ENCODE results near the gene SLC49A3.
A peak's percentile ranks its signal among the peaks of the same experiment; 100 is the strongest.
"Not testable (repeated sequence)": the region's sequence is repeated elsewhere in the genome, so short reads cannot be mapped to it uniquely, and the experiment has no call there.

Gene SLC49A3

DNA sequence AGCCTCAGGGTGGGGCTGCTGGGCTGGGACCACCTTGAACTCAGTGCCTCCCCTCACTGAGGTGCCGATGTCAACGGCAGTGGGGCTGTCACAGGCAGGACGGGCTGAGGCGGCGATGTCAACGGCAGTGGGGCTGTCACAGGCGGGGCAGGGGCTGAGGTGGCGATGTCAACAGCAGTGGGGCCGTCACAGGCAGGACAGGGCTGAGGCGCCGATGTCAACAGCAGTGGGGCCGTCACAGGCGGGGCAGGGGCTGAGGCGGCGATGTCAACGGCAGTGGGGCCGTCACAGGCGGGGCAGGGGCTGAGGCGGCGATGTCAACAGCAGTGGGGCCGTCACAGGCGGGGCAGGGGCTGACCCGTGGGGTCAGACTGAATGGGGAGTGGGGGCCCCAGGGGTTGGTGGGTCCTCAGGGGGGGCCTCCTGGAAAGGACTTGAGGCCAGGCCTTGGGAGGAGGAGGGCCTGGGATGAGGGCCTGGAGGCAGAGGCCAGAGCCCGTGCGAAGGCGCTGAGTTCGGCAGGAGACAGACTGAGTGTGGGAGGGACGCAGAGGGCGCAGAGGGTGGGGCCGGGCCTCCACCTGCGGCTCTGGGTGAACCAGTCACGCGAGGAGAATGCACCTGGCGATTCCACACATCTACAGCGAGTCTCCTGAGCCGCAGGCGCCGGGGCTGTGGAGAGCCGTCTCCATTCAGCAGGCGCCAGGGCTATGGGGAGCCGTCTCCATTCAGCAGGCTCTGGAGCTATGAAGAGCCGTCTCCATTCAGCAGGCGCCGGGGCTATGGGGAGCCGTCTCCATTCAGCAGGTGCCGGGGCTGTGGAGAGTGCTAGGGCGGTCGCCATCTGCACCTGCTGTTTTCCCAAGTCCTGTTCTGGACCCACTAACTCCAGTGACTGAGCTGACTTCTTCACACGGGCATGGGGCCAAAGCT is 37.7 kb downstream of the SLC49A3 start:
- no peak for DNase-seq

DNA sequence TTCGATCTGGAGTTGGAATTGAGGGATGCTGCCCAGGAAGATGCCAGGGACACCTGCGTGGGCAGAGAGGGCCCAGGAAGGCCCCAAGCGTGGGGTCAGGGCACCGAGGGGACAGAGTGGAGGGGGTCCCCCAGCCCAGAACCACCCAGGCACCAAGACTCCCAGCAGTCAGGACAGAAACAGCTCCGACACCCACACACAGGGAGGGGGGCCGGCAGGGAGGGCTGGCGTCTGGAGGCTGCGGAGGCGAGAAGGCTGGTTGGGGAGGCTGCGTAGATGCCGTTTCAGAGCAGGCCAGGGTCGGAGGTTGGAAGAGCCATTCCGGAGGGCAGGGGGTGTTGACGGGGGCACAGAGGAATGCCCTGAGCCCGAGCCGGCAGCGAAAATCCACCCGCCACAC is 38.5 kb downstream of the SLC49A3 start:
- no peak for DNase-seq

DNA sequence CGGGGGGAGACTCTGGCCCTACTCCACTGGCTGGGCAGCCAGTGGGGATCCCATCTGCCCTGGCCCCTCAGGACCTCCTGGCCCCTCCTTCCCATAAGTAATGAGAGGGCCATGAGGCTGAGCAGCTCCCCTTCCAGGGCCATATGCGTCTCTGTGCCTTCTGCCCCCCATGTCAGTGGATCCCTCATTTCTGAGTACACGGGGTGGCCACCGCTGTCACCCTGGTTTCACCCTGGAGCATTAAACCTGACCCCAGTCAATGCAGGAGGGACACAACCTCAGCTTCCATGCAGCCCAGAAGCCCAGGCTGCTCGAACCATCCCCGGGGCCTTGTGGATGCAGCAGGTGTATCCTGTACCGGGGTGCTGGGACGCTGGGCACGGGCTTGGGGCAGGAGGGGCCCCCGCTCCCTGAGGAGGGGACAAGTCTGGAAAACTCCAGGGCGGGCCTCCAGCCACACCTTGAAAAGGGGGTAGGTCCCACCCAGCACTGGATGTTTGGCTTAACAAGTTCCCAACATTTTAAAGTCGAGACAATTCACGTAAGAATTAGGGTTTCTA is 39.1 kb downstream of the SLC49A3 start:
- DNase-seq, result no peak

DNA sequence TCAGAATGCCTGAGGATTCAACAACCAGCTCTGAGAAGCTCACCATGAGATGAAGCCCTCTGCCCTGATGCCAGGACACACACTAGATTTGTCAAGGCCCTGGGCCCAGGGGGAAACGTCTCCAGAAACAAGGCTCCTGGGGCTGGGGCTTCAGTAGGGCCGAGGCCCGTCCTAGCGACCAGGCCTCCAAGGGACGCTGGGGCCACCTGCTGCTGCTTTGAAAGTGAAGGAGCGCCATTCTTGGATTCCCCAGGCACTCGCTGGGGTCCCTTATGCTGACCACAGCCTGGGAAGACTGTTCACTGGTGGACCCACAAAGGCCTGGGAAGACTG is 39.7 kb downstream of the SLC49A3 start:
- DNase-seq, result no peak

DNA sequence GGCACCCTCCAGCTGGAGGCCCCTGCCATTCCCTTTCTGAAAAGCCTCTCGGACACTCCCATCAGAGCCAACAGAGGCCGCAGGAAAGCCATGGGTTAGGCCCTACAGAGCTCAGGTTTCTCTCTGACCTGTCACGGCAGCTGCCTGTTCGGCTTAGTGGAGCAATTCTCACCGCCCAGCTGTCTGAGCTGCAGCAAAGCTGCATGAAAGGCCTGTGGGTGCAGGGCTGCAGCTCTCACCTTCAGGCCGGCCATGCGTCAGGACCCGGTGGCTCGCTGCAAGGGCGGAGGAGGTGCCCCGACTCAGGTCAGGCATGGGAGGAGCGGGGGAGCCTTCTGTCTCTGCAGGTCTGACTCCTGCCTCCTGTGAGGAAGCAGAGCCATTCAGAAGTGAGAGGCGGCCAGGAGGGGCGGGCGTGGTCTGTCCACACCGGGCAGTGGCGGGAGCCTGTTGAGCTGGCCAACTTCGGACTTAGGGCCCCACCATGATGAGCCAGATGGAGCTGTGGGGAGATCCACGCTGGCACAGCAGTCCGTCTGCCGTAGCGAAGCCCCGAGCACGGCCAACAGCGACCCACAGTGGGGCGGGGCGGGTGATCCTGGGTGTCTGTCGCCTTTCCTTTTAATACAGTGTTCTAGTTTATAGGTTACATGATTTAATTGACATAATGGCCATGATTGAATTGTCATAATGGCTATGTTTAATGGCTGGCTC is 40.2 kb downstream of the SLC49A3 start:
- DNase-seq, result no peak

DNA sequence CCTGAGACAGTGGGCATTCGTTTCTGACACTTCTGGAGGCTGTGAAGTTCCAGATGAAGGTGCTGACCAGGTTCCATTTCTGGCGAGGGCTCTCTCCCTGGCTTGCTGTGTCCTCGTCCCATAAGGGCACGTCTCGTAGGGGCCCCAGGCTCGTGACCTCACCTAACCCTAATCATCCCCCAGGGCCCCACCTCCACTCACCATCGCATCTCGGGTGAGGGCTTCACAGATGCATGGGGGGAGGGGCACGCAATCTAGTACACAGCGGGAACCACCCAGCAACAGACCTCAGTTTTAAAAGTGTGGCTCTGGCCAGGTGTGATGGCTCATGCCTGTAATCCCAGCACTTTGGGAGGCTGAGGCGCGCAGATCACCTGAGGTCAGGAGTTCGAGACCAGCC is 41.5 kb downstream of the SLC49A3 start:
- no peak for DNase-seq

DNA sequence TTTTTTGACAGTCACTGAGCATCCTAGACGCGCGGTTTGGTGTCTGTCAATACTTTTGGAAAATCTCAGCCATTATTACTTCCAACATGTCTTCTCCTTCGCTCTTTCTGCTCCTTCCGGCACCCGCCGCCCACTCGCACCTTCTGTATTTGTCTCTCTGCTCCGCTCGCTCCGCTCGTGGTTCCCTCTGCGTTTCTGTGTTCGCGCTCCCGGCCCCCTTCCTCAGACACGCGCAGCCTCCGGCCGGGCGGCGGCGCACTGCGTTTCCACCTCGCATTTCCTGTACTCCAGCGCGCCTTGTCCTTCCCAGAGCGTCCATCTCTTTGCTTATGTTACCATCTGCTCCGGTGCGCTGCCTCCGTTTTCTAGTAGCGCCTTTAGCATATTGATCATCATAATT is 42.5 kb downstream of the SLC49A3 start:
- peak; percentile 52 for DNase-seq

DNA sequence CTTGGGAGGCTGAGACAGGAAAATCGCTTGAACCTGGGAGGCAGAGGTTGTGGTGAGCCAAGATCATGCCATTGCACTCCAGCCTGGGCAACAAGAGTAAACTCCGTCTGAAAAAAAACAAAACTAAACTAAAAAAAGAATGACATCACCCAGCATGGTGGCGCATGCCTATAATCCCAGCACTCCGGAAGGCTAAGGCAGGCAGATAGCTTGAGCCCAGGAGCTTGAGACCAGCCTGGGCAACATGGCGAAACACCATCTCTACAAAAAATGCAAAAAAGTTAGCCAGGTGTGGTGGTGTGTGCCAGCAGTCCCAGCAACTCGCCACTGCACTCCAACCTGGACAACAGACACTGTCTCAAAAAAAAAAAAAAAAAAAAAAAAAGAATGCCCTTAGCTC is 46.6 kb downstream of the SLC49A3 start:
- DNase-seq, result not testable (repeated sequence)

DNA sequence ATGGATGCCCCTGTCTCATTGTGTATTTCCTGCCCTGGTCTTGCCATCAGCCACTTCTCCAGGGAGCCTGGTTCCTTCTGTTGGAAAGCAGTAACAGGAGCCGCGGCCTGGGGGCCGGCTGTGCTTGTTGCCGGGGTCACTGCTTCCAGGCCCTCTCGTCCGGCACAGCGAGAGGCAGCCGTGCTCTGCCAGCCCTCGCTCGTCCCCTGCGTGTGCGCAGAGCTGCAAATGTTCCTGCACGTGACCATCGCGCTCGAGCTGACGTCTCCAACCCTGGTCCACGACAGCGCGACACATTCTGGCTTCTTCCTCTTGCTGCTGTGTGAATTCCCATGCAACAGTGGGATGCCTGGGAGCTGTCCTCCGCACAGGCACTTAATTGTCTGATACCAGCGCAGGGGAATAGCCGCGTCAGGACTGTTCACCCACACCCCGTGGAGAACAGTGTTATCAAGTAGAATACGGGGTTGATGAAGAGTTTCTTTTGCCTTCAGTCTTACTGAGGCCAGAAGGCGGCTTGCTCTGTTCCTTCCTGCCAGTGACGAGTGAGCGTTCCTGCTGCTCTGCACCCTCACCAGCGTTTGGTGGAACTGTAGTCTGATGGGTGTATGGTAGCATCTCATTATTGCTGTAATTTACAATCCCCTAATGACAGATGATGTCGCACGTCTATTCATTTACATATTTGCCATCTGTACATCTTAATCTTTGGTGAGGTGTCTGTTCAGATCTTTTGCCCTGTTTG is 51.2 kb downstream of the SLC49A3 start:
- DNase-seq, result no peak

DNA sequence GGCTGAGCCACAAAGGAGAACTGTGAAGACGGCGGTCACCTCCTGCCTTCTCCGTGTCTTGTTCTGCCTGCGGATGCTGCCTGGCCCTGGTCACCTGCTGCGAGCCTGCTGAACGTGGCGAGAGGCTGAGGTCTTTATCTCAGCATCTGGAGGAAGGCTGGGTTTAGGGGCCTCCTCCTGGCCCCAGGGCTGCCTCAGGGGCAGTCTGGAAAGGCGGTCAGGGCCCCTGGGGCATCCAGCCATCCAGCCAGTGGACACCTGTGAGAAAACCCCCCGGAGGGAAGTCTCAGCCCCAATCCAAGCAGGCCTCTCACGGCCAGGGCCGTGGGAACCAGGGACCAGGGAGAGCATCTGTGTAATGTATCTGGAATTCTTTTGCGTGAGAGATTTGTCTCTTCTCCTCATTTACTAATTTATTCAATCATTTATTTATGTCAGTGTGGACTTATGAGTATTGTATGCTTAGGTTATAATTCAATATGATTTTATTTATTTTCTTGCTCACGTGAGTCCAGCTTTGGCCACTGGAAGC is 52.3 kb downstream of the SLC49A3 start:
- DNase-seq, result no peak

DNA sequence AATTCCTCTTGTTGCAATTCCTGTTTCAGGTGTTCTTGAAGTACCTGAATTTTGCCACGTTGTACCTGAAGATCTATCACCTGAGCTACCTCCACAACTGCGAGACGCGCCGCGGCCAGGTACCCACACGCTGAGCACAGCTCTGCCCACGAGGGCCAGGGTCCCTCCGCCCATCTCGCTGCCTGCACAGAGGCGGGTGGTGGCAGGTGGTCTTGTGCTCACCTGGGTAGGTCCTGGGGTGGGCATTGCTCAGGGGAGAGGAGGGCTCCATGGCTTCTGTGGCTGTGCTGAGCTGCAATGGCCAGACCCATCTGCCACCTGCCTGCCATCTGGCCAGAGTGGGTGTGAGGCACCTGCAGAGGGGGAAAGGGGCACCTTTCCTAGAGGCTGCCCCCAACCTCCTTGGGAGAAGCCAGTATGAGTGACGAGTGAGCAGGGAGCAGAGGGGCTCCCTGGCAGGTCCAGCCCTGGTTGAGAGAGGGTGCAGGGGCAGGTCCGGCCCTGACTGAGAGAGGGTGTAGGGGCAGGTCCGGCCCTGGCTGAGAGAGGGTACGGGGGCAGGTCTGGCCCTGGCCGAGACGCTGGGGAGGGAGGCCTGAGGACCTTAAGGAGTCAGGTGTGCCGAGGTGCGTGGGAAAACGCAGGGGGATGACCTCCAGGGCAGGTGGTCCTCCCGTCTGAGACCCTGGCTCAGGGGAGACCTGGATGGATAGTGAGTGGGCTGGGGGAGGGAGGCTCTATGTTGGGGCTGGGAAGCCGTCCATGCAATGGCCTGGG is 52.9 kb downstream of the SLC49A3 start:
- DNase-seq, result no peak

DNA sequence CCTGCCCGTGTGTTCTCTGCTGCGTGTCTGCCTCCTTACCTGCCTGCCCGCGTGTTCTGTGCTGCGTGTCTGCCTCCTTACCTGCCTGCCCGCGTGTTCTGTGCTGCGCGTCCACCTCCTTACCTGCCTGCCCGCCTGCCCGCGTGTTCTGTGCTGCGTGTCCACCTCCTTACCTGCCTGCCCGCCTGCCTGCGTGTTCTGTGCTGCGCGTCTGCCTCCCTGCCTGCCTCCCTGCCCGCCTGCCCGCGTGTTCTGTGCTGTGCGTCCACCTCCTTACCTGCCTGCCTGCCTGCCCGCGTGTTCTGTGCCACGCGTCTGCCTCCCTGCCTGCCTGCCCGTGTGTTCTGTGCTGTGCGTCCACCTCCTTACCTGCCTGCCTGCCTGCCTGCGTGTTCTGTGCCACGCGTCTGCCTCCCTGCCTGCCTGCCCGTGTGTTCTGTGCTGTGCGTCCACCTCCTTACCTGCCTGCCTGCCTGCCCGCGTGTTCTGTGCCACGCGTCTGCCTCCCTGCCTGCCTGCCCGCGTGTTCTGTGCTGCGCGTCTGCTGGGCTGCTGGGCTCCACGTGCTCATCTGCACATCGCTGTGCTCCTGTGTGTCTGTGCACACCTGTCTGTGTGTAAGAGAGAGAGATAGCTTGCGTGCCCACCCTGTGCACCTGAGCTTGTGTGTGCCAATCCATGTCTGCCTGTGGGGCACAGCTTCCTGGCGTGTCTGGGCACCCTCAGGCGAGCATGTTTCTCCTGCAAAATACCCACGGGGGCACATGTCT is 53.7 kb downstream of the SLC49A3 start:
- not testable (repeated sequence) for DNase-seq

DNA sequence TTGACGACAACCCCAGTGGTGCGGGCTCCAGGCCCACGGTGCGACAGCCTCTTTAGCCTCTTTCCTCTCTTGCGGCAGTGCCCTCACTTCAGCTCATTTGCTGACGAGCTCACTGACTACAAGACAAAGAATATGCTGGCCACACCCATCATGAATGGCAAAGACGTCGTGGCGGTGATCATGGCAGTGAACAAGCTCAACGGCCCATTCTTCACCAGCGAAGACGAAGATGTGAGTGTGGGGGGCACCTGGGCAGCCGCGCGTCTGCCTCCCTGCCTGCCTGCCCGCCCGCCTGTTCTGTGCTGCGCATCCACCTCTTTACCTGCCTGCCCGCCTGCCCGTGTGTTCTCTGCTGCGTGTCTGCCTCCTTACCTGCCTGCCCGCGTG is 54.4 kb downstream of the SLC49A3 start:
- no peak for DNase-seq

DNA sequence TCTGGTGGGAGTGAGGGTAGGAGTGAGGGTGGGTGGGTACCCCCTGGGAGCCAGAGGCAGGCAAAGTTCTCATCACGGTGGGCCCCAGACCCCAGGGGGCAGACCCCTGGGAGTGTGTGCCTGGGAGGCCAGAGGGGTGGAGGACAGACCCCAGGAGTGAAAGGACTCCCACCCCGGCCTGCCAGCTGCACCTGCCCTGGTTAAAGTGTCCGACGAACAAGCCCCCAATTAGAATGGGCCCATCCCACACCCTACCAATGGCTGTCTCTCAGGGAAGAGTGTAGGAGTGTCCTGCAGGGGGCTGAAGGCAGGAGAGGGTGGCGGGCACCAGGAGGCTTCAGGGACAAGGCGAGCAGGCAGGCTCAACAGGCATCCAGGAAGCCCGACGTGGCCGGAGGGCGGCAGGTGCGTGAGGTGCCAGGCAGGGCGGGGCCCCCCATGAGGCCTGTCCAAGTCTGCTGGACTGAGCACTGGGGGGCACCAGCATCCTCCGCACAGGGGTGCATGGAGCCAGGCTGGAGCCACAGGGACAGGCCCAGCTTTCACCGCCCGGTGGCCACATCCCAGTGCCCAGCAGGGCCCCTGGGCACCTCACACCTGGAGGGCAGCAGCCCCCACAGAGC is 54.9 kb downstream of the SLC49A3 start:
- no peak for DNase-seq

DNA sequence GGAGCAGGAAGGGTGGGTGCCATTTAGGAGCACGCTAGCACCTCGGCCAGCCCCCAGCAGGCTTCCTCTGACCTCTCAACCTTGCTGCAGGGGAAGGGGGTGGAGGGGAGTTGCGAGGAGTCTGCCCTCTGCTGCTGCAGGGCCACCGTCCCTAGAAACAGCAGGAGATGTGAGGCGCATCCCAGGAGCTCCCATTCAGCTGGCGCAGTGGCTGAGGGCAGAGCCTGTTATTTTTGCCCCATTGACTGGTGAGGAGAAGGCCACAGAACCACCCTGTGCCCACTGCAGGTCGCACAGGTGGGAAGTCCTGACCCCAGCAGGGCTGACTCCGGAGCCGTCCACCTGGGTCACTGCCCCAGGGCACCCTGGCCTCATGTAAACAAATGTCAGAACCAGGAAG is 55.5 kb downstream of the SLC49A3 start:
- no peak for DNase-seq

DNA sequence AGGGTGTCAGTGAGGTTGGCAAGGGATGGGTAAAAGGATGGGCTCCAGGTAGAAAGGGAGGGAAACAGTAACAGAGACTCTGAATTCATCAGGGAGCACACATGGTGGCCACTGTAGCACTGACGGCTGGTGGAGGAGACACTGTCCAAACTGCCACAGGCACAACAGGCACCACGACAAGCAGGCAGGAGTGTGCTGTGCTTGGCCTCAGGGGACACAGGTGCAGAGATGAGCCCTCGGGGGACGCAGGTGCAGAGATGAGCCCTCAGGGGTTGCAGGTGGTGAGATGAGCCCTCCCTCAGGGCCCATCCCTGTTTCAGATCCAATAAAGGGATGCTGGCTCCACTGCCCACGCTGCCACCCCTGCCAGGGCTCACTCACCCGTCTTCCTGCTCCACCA is 56.0 kb downstream of the SLC49A3 start:
- DNase-seq, result no peak

DNA sequence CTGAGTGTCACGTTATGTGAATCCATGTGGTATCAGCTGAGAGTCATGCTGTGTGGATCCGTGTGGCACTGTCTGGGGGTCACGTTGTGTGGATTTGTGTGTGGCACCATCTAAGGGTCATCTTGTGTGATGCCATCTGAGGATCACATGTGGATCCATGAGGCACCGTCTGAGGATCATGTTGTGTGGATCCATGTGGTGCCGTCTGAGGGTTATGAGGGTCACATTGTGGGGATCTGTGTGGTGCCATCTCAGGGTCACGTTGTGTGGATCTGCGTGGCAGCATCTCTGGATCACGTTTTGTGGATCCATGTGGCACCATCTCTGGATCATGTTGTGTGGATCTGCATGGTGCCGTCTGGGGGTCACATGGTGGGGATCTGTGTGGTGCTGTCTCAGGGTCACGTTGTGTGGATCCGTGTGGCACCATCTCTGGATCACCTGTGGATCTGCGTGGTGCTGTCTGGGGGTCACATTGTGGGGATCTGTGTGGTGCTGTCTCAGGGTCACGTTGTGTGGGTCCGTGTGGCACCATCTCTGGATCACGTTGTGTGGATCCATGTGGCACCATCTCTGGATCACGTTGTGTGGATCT is 56.7 kb downstream of the SLC49A3 start:
- no peak for DNase-seq

Measured in NCI-H1436 (cell line).